Activated CD4-positive, alpha-beta memory T cell treated with anti-CD3 and anti-CD28 coated beads for 36 hours (primary cell): Measurements from ENCODE around the gene ADAMTS7. TPM values are rescaled to one million over a fixed set of nuclear protein-coding genes. Genes with fewer than 3 reads are reported as not detected.
"Not testable (repeated sequence)": the region's sequence is repeated elsewhere in the genome, so short reads cannot be mapped to it uniquely, and the experiment has no call there.

Experiments
- CTCF ChIA-PET: fragments of 350-600 bp; sonication (Branson Sonifier 250); formaldehyde crosslinking; loops from one replicate; lab custom pipeline; 2021; ENCODE audit warnings: antibody characterized with exemption, inconsistent platforms; lab: Charles Lee
- POLR2A ChIA-PET: fragments of 350-600 bp; sonication (Branson Sonifier 250); formaldehyde crosslinking; loops from one replicate; lab custom pipeline; 2021; ENCODE audit warnings: antibody characterized with exemption; lab: Charles Lee
- DNase-seq: peaks from one replicate; pipeline ENCODE4 v3.0.0-alpha.2; 2020
- H3K27ac Mint-ChIP-seq: one replicate; pipeline ENCODE4 v1.8.0; 2021; ENCODE audit warnings: mixed read lengths
- H3K27me3 Mint-ChIP-seq: one replicate; pipeline ENCODE4 v1.8.0; 2021; ENCODE audit warnings: mixed read lengths
- H3K36me3 Mint-ChIP-seq: one replicate; pipeline ENCODE4 v1.8.0; 2021; ENCODE audit warnings: mixed read lengths
- H3K4me1 Mint-ChIP-seq: one replicate; pipeline ENCODE4 v1.8.0; 2021; ENCODE audit warnings: low read depth, mixed read lengths
- H3K4me3 Mint-ChIP-seq: one replicate; pipeline ENCODE4 v1.8.0; 2021; ENCODE audit warnings: mild to moderate bottlenecking, mixed read lengths
- H3K9me3 Mint-ChIP-seq: one replicate; pipeline ENCODE4 v1.8.0; 2021; ENCODE audit warnings: mixed read lengths
- intact Hi-C: fragments of 100-400 bp; cut with micrococcal nuclease; formaldehyde crosslinking; loops from one replicate; pipeline ENCODE4 v1.15.1; 2023
- total RNA-seq, 2 experiments: library from RNA; stranded (reverse); gene quantifications; one replicate each; pipeline ENCODE4 v1.2.3, GENCODE V29; 2021

Gene ADAMTS7
- total RNA-seq, 2 experiments from 2014 or later = 0.10 TPM

GRCh38 chr15:78739996-78740903 is 71.0 kb downstream of the ADAMTS7 start:
- Mint-ChIP-seq H3K27me3 (no peaks in the 10 kb centered on the region), H3K36me3 (no peaks in the 10 kb centered on the region), H3K4me1 (peaks cover 3% of the 10 kb centered on the region), H3K27ac (no peak overlapping the region), H3K4me3 (no peak overlapping the region), H3K9me3 (no peaks in the 10 kb centered on the region)
- POLR2A ChIA-PET = no interaction called here
- CTCF ChIA-PET = interaction anchor here (0.6 to 3.1 kb wide), 6 partner anchors 11 to 1426 kb away, joined by 3 to 13 read pairs (median 3); no protein-coding TSS in a partner anchor
- intact Hi-C loops = no loop called here
- peak; percentile 82 for DNase-seq

- Mint-ChIP-seq H3K27ac (no peak overlapping the region), H3K36me3 (no peaks in the 10 kb centered on the region), H3K4me3 (no peak overlapping the region), H3K27me3 (peaks cover under 1% of the 10 kb centered on the region), H3K9me3 (no peaks in the 10 kb centered on the region), H3K4me1 (peaks cover 3% of the 10 kb centered on the region)
- ChIA-PET CTCF (interaction anchor here (1.0 to 3.1 kb wide), 4 partner anchors 12 to 829 kb away, joined by 3 to 14 read pairs (median 8); no protein-coding TSS in a partner anchor), POLR2A (no interaction called here)
- intact Hi-C loops = no loop called here
- DNase-seq = peak; percentile 3
These were observed 72.1 kb downstream of the ADAMTS7 start for GRCh38 chr15:78739206-78739605.

GRCh38 chr15:78737931-78738558 is 73.2 kb downstream of the ADAMTS7 start:
- intact Hi-C loops, POLR2A ChIA-PET, H3K36me3 Mint-ChIP-seq, H3K27ac Mint-ChIP-seq, H3K4me3 Mint-ChIP-seq, H3K27me3 Mint-ChIP-seq, H3K9me3 Mint-ChIP-seq, H3K4me1 Mint-ChIP-seq: not testable (repeated sequence)
- CTCF ChIA-PET = interaction anchor here (0.8 to 3.1 kb wide), 5 partner anchors 14 to 827 kb away, joined by 3 to 14 read pairs (median 6); partner anchors contain the start of gene CHRNB4
- peak; percentile 11 for DNase-seq

GRCh38 chr15:78737187-78737820 is 74.0 kb downstream of the ADAMTS7 start:
- CTCF ChIA-PET = interaction anchor here (0.8 to 3.1 kb wide), 4 partner anchors 14 to 827 kb away, joined by 3 to 14 read pairs (median 10); partner anchors contain the start of gene CHRNB4

GRCh38 chr15:78736286-78736685 is 75.0 kb downstream of the ADAMTS7 start:
- H3K27me3 Mint-ChIP-seq, H3K36me3 Mint-ChIP-seq, intact Hi-C loops, H3K4me1 Mint-ChIP-seq, DNase-seq, POLR2A ChIA-PET, H3K9me3 Mint-ChIP-seq, H3K4me3 Mint-ChIP-seq, H3K27ac Mint-ChIP-seq: not testable (repeated sequence)
- CTCF ChIA-PET = interaction anchor here (0.7 kb wide), 1 partner anchor 826 kb away, joined by 3 read pairs; no protein-coding TSS in a partner anchor

More at GRCh38 chr15:78737187-78737820, 74.0 kb downstream of the ADAMTS7 start:
- Mint-ChIP-seq H3K9me3 (no peaks in the 10 kb centered on the region), H3K27me3 (peaks cover 6% of the 10 kb centered on the region), H3K4me3 (no peak overlapping the region), H3K36me3 (no peaks in the 10 kb centered on the region), H3K27ac (no peak overlapping the region), H3K4me1 (peaks cover 3% of the 10 kb centered on the region)
- intact Hi-C loops = no loop called here
- POLR2A ChIA-PET = no interaction called here
- DNase-seq = peak; percentile 4

GRCh38 chr15:78734451-78735064 is 76.7 kb downstream of the ADAMTS7 start:
- Mint-ChIP-seq H3K36me3 (no peaks in the 10 kb centered on the region), H3K27me3 (peaks cover 8% of the 10 kb centered on the region), H3K9me3 (no peaks in the 10 kb centered on the region), H3K27ac (no peak overlapping the region), H3K4me3 (no peak overlapping the region), H3K4me1 (no peaks in the 10 kb centered on the region)
- intact Hi-C loops = no loop called here
- ChIA-PET POLR2A (no interaction called here), CTCF (interaction anchor here (1.2 kb wide), 1 partner anchor 824 kb away, joined by 4 read pairs; no protein-coding TSS in a partner anchor)
- peak; percentile 4 for DNase-seq

GRCh38 chr15:78732634-78733033 is 78.6 kb downstream of the ADAMTS7 start:
- no peak overlapping the region for H3K4me3 Mint-ChIP-seq

GRCh38 chr15:78730955-78731354 is 80.3 kb downstream of the ADAMTS7 start:
- ChIA-PET CTCF (no interaction called here), POLR2A (no interaction called here)
- Mint-ChIP-seq H3K27me3 (peaks cover 8% of the 10 kb centered on the region), H3K4me3 (no peak overlapping the region), H3K27ac (no peak overlapping the region), H3K4me1 (no peaks in the 10 kb centered on the region), H3K9me3 (no peaks in the 10 kb centered on the region), H3K36me3 (no peaks in the 10 kb centered on the region)
- intact Hi-C loops = no loop called here
- no peak for DNase-seq

More at GRCh38 chr15:78732634-78733033, 78.6 kb downstream of the ADAMTS7 start:
- H3K36me3 Mint-ChIP-seq = no peaks in the 10 kb centered on the region
- H3K9me3 Mint-ChIP-seq = no peaks in the 10 kb centered on the region
- no peak overlapping the region for H3K27ac Mint-ChIP-seq
- POLR2A ChIA-PET = no interaction called here
- H3K27me3 Mint-ChIP-seq = peaks cover 8% of the 10 kb centered on the region
- intact Hi-C loops = no loop called here
- CTCF ChIA-PET = no interaction called here
- no peak for DNase-seq
- no peaks in the 10 kb centered on the region for H3K4me1 Mint-ChIP-seq

GRCh38 chr15:78728427-78728826 is 82.8 kb downstream of the ADAMTS7 start:
- H3K9me3 Mint-ChIP-seq, H3K27ac Mint-ChIP-seq, H3K4me1 Mint-ChIP-seq, POLR2A ChIA-PET, H3K4me3 Mint-ChIP-seq, DNase-seq, H3K36me3 Mint-ChIP-seq, H3K27me3 Mint-ChIP-seq, intact Hi-C loops: not testable (repeated sequence)
- CTCF ChIA-PET = interaction anchor here (1.5 to 3.2 kb wide), 2 partner anchors 12 to 18 kb away, joined by 3 to 7 read pairs; no protein-coding TSS in a partner anchor

- H3K36me3 Mint-ChIP-seq = no peaks in the 10 kb centered on the region
- intact Hi-C loops = no loop called here
- CTCF ChIA-PET = interaction anchor here (1.1 to 3.2 kb wide), 2 partner anchors 12 to 17 kb away, joined by 3 to 7 read pairs; no protein-coding TSS in a partner anchor
- H3K4me1 Mint-ChIP-seq = no peaks in the 10 kb centered on the region
- POLR2A ChIA-PET = no interaction called here
- H3K4me3 Mint-ChIP-seq = no peak overlapping the region
- no peak overlapping the region for H3K27ac Mint-ChIP-seq
- peaks cover 3% of the 10 kb centered on the region for H3K27me3 Mint-ChIP-seq
- no peaks in the 10 kb centered on the region for H3K9me3 Mint-ChIP-seq
- DNase-seq = no peak
These were observed 83.7 kb downstream of the ADAMTS7 start for GRCh38 chr15:78727561-78727960.

- H3K36me3 Mint-ChIP-seq = no peaks in the 10 kb centered on the region
- no peak overlapping the region for H3K27ac Mint-ChIP-seq
- ChIA-PET POLR2A (no interaction called here), CTCF (interaction anchor here (0.7 to 3.2 kb wide), 3 partner anchors 13 to 104 kb away, joined by 3 to 7 read pairs (median 3); no protein-coding TSS in a partner anchor)
- intact Hi-C loops = no loop called here
- DNase-seq = peak; percentile 41
- no peaks in the 10 kb centered on the region for H3K9me3 Mint-ChIP-seq
- H3K4me1 Mint-ChIP-seq = no peaks in the 10 kb centered on the region
- no peak overlapping the region for H3K4me3 Mint-ChIP-seq
- peaks cover under 1% of the 10 kb centered on the region for H3K27me3 Mint-ChIP-seq
These were observed 84.3 kb downstream of the ADAMTS7 start for GRCh38 chr15:78726870-78727551.
